Measurements from ENCODE around the gene OTOP2. TPM values are rescaled to one million over a fixed set of nuclear protein-coding genes. Genes with fewer than 3 reads are reported as not detected.

Gene OTOP2
- total and polyA plus RNA-seq, 2 of the 4 experiments (the other 2 are of a cell fraction): not detected

DNA sequence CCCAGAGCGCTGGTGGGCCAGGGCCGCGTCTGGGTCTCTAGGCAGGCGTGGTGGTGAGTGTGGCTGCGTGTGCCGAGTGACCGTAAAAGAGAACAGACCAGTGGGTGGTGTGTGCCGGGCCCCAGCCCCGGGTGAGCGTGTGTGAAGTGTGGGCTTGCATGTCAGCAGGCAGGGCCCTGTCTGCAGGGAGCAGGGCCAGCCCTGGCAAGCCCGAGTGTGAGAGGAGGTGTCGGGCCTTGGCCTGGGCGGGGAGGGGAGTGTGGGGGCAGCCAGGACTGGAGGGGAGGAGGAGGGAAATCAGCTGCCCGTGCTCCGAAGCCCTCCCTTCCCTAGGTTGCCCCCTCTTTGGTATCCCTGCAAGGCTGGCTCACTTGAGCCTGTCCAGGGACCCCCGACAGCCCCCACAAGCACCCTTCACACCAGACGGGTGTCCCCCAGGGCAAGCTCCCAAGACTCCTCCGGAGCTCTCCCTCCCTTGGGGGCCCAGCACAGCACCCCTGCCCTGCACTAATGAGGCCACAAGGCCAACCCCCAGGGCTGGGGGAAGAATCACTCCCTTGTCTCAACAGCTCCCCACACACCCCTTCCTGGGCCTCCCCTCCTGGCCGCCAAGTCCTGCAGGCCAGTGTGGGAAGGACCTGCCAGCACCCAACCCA is 2.9 kb upstream of the OTOP2 start:
- Histone ChIP-seq H3K27me3 (ENCODE audit: control insufficient read depth, insufficient read depth, low read length) (peaks cover 78% of the 10 kb centered on the region), H3K4me2 (ENCODE audit: low read depth, low read length) (no peak overlapping the region), H4K20me1 (ENCODE audit: insufficient read depth, low read length) (no peaks in the 10 kb centered on the region), H3K9me3 (ENCODE audit: control insufficient read depth, insufficient read depth, low read length) (no peaks in the 10 kb centered on the region), H2BK20ac (ENCODE audit: low read depth, low read length) (no peak overlapping the region), H4K5ac (ENCODE audit: low read depth, low read length) (no peak overlapping the region), H3K14ac (replicated peaks; ENCODE audit: low read depth, low read length) (no peak overlapping the region), H4K91ac (ENCODE audit: insufficient read depth, low read depth, low read length) (no peak overlapping the region), H3K79me1 (ENCODE audit: low read depth in 1 of 2, low read length in 2 of 2) (no peaks in the 10 kb centered on the region), H3K18ac (ENCODE audit: low read depth, low read length) (no peak overlapping the region), H4K8ac (ENCODE audit: low read depth in 2 of 2, low read length in 2 of 2) (no peak overlapping the region), H2BK120ac (ENCODE audit: low read depth, low read length) (no peak overlapping the region), H2AK9ac (replicated peaks; ENCODE audit: low read depth, low read length, poor library complexity) (no peak overlapping the region), H2AK5ac (ENCODE audit: low read depth, low read length) (no peak overlapping the region), H3K9ac (ENCODE audit: low read depth, low read length) (no peak overlapping the region), H3K9me1 (ENCODE audit: insufficient read depth, low read length) (no peaks in the 10 kb centered on the region), H3K4me3 (ENCODE audit: insufficient read depth, low read depth, low read length) (no peak overlapping the region), H2BK15ac (ENCODE audit: low read depth, low read length) (no peak overlapping the region), H3K56ac (ENCODE audit: extremely low read depth, insufficient read depth, low read length) (no peak overlapping the region), H2BK5ac (ENCODE audit: low read depth, low read length, poor library complexity, severe bottlenecking) (no peak overlapping the region), H2AFZ (replicated peaks; ENCODE audit: low read length, poor library complexity) (no peak overlapping the region), H3K36me3 (ENCODE audit: control insufficient read depth, insufficient read depth, low read length) (no peaks in the 10 kb centered on the region), H3K23ac (ENCODE audit: low read depth, low read length) (no peak overlapping the region), H3K4ac (ENCODE audit: low read depth, low read length) (no peak overlapping the region), H3K27ac (ENCODE audit: insufficient read depth, low read length) (no peak overlapping the region), H3K4me1 (ENCODE audit: control insufficient read depth, insufficient read depth, low read length) (no peaks in the 10 kb centered on the region)
- in situ Hi-C loops (cut with MboI; ENCODE audit: low sequenced_read_pairs) (no loop called here), dilution Hi-C loops (cut with HindIII; ENCODE audit: low sequenced_read_pairs, unreplicated experiment) (no loop called here), intact Hi-C loops (cut with micrococcal nuclease) (no loop called here)
- 10% methylated on average over 7 of the region's 19 CpGs; no CpG with 5 or more reads in 1 of the 2 experiments for WGBS, 2 experiments (ENCODE audit: extremely low coverage in 2 of 2, insufficient read length in 1 of 2)
- DNase-seq (no peak), ATAC-seq (ENCODE audit: low read depth) (no peak)
- ChIA-PET POLR2A (ENCODE audit: unreplicated experiment) (no interaction called here), CTCF (no interaction called here)
- TF ChIP-seq POLR2A (IDR thresholded peaks at IDR 0.05; ENCODE audit: low read depth, low read length) (no peak), CHD1 (IDR thresholded peaks at IDR 0.05; ENCODE audit: low read depth, low read length) (no peak), RAD21 (IDR thresholded peaks at IDR 0.05; ENCODE audit: low read length) (no peak), MAFK (IDR thresholded peaks at IDR 0.05; ENCODE audit: low read depth, low read length) (no peak), SMC3 (IDR thresholded peaks at IDR 0.05; ENCODE audit: low read depth, low read length) (no peak), BHLHE40 (IDR thresholded peaks at IDR 0.05; ENCODE audit: low read depth, low read length) (no peak), RFX5 (IDR thresholded peaks at IDR 0.05; ENCODE audit: low read depth, low read length) (no peak)
- TF ChIP-seq, protein P1, sequence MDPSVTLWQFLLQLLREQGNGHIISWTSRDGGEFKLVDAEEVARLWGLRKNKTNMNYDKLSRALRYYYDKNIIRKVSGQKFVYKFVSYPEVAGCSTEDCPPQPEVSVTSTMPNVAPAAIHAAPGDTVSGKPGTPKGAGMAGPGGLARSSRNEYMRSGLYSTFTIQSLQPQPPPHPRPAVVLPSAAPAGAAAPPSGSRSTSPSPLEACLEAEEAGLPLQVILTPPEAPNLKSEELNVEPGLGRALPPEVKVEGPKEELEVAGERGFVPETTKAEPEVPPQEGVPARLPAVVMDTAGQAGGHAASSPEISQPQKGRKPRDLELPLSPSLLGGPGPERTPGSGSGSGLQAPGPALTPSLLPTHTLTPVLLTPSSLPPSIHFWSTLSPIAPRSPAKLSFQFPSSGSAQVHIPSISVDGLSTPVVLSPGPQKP (IDR thresholded peaks at IDR 0.05; ENCODE audit: borderline replicate concordance, low read depth, low read length): no peak
- BruUV-seq (replicated peaks): no TSS peak

Measured in IMR-90 (cell line).